Stimulated activated naive CD8-positive, alpha-beta T cell treated with anti-CD3 and anti-CD28 coated beads, Interleukin-15, amount 100 ng/mL, for 72 hours (primary cell): ENCODE measurements around the gene NUBP2.

Experiments used
- ATAC-seq: fragments of 150-1000 bp; cut with Tn5 transposase; 2 replicates; pipeline ENCODE4 v1.10.0; 2021; ENCODE audit warnings: mild to moderate bottlenecking, moderate library complexity
- DNase-seq, 2 donors: peaks; one replicate each; pipeline ENCODE4 v3.0.0; 2021 to 2022
- H3K27ac Mint-ChIP-seq, 2 donors: one replicate each; pipeline ENCODE4 v1.8.0; 2022; ENCODE audit warnings: mild to moderate bottlenecking in 2 of 2, mixed read lengths in 2 of 2, moderate library complexity in 2 of 2
- H3K27me3 Mint-ChIP-seq: one replicate; pipeline ENCODE4 v1.8.0; 2022; ENCODE audit warnings: mixed read lengths
- H3K4me1 Mint-ChIP-seq: one replicate; pipeline ENCODE4 v1.8.0; 2022; ENCODE audit warnings: mild to moderate bottlenecking, mixed read lengths
- H3K4me3 Mint-ChIP-seq, 2 donors: one replicate each; pipeline ENCODE4 v1.8.0; 2022; ENCODE audit warnings: mild to moderate bottlenecking in 2 of 2, mixed read lengths in 2 of 2, moderate library complexity in 1 of 2
- H3K9me3 Mint-ChIP-seq, 2 donors: one replicate each; pipeline ENCODE4 v1.8.0; 2022; ENCODE audit warnings: mixed read lengths in 2 of 2

Gene NUBP2

GRCh38 chr16:1773703-1774447 is 8.9 kb upstream of the NUBP2 start:
- Mint-ChIP-seq H3K4me3 (peak overlapping the region; percentile 93 to 96), H3K27ac (peak overlapping the region; percentile 25 to 86), H3K9me3 (no peaks in the 10 kb centered on the region), H3K4me1 (peaks cover 39% of the 10 kb centered on the region), H3K27me3 (no peaks in the 10 kb centered on the region)
- DNase-seq: peak in 1 of 2 donors; percentile 42
- ATAC-seq: no peak

GRCh38 chr16:1774448-1774780 is 8.3 kb upstream of the NUBP2 start:
- ATAC-seq: no peak
- Mint-ChIP-seq H3K27me3 (no peaks in the 10 kb centered on the region), H3K9me3 (no peaks in the 10 kb centered on the region), H3K4me1 (peaks cover 33% of the 10 kb centered on the region), H3K4me3 (peak overlapping the region; percentile 93 to 96), H3K27ac (peak overlapping the region in 1 of 2 donors; percentile 12)
- no peak for DNase-seq

- DNase-seq (no peak), ATAC-seq (no peak)
- Mint-ChIP-seq H3K4me3 (peak overlapping the region; percentile 37 to 96), H3K27me3 (no peaks in the 10 kb centered on the region), H3K9me3 (no peaks in the 10 kb centered on the region), H3K27ac (peak overlapping the region in 1 of 2 donors; percentile 83), H3K4me1 (peaks cover 25% of the 10 kb centered on the region)
Observed at GRCh38 chr16:1775006-1775845, 7.5 kb upstream of the NUBP2 start.

- Mint-ChIP-seq H3K27ac (peak overlapping the region in 1 of 2 donors; percentile 42), H3K27me3 (no peaks in the 10 kb centered on the region), H3K9me3 (no peaks in the 10 kb centered on the region), H3K4me1 (peaks cover 23% of the 10 kb centered on the region), H3K4me3 (no peak overlapping the region)
- no peak for ATAC-seq
- no peak for DNase-seq
Observed at GRCh38 chr16:1775846-1776671, 6.7 kb upstream of the NUBP2 start.

GRCh38 chr16:1776672-1776955 is 6.1 kb upstream of the NUBP2 start:
- no peak overlapping the region for H3K4me3 Mint-ChIP-seq
- H3K27me3 Mint-ChIP-seq: no peaks in the 10 kb centered on the region
- ATAC-seq (no peak), DNase-seq (no peak)
- H3K27ac Mint-ChIP-seq: peak overlapping the region in 1 of 2 donors; percentile 48
- H3K9me3 Mint-ChIP-seq: no peaks in the 10 kb centered on the region
- peaks cover 28% of the 10 kb centered on the region for H3K4me1 Mint-ChIP-seq

GRCh38 chr16:1776991-1777374 is 5.8 kb upstream of the NUBP2 start:
- ATAC-seq: no peak
- H3K4me3 Mint-ChIP-seq: no peak overlapping the region
- no peak overlapping the region for H3K27ac Mint-ChIP-seq
- H3K27me3 Mint-ChIP-seq: no peaks in the 10 kb centered on the region
- peaks cover 29% of the 10 kb centered on the region for H3K4me1 Mint-ChIP-seq
- no peaks in the 10 kb centered on the region for H3K9me3 Mint-ChIP-seq
- no peak for DNase-seq

GRCh38 chr16:1777375-1778199 is 5.2 kb upstream of the NUBP2 start:
- Mint-ChIP-seq H3K4me1 (peaks cover 24% of the 10 kb centered on the region), H3K9me3 (no peaks in the 10 kb centered on the region), H3K4me3 (no peak overlapping the region), H3K27me3 (no peaks in the 10 kb centered on the region), H3K27ac (no peak overlapping the region)
- ATAC-seq (no peak), DNase-seq (no peak)

- no peak overlapping the region for H3K4me3 Mint-ChIP-seq
- peaks cover 27% of the 10 kb centered on the region for H3K4me1 Mint-ChIP-seq
- no peak overlapping the region for H3K27ac Mint-ChIP-seq
- DNase-seq (no peak), ATAC-seq (no peak)
- no peaks in the 10 kb centered on the region for H3K27me3 Mint-ChIP-seq
- H3K9me3 Mint-ChIP-seq: no peaks in the 10 kb centered on the region
Observed at GRCh38 chr16:1778200-1779179, 4.3 kb upstream of the NUBP2 start.

GRCh38 chr16:1779234-1779701 is 3.5 kb upstream of the NUBP2 start:
- H3K4me3 Mint-ChIP-seq: no peak overlapping the region
- no peaks in the 10 kb centered on the region for H3K9me3 Mint-ChIP-seq
- no peaks in the 10 kb centered on the region for H3K27me3 Mint-ChIP-seq
- DNase-seq: no peak
- ATAC-seq: no peak
- H3K27ac Mint-ChIP-seq: no peak overlapping the region
- peaks cover 29% of the 10 kb centered on the region for H3K4me1 Mint-ChIP-seq

GRCh38 chr16:1779741-1780676 is 2.8 kb upstream of the NUBP2 start:
- no peak for DNase-seq
- Mint-ChIP-seq H3K27me3 (no peaks in the 10 kb centered on the region), H3K4me1 (peaks cover 28% of the 10 kb centered on the region), H3K27ac (peak overlapping the region in 1 of 2 donors; percentile 27), H3K4me3 (peak overlapping the region; percentile 21 to 35), H3K9me3 (no peaks in the 10 kb centered on the region)
- no peak for ATAC-seq

- no peak for DNase-seq
- Mint-ChIP-seq H3K27ac (no peak overlapping the region), H3K9me3 (no peaks in the 10 kb centered on the region), H3K27me3 (no peaks in the 10 kb centered on the region), H3K4me1 (peaks cover 32% of the 10 kb centered on the region), H3K4me3 (peak overlapping the region in 1 of 2 donors; percentile 88)
- no peak for ATAC-seq
Observed at GRCh38 chr16:1780677-1781072, 2.1 kb upstream of the NUBP2 start.

- Mint-ChIP-seq H3K9me3 (no peaks in the 10 kb centered on the region), H3K27ac (peak overlapping the region; percentile 44 to 63), H3K4me3 (peak overlapping the region; percentile 78 to 88), H3K27me3 (no peaks in the 10 kb centered on the region), H3K4me1 (peaks cover 34% of the 10 kb centered on the region)
- ATAC-seq (no peak), DNase-seq (no peak)
Observed at GRCh38 chr16:1781254-1781653, 1.5 kb upstream of the NUBP2 start.

- Mint-ChIP-seq H3K4me3 (peak overlapping the region; percentile 88 to 92), H3K9me3 (no peaks in the 10 kb centered on the region), H3K27me3 (no peaks in the 10 kb centered on the region), H3K4me1 (peaks cover 34% of the 10 kb centered on the region), H3K27ac (peak overlapping the region; percentile 44 to 63)
- peak; percentile 25 for ATAC-seq
- DNase-seq: peak; percentile 41 to 49
Observed at GRCh38 chr16:1781758-1782407, 877 bp upstream of the NUBP2 start.
